Breast epithelium (tissue), 3 donors: ENCODE measurements around the gene SRGAP3.

ENCODE experiments used
- CTCF ChIP-seq, 3 donors: fragments of 450-650 bp; IDR thresholded peaks; one replicate each; pipeline ENCODE4 v1.5.1; 2016 to 2017; ENCODE audit warnings: antibody characterized with exemption in 3 of 3, mild to moderate bottlenecking in 3 of 3, moderate library complexity in 3 of 3
- POLR2A ChIP-seq: fragments of 450-650 bp; IDR thresholded peaks from one replicate; pipeline ENCODE4 v1.6.1; 2016; ENCODE audit warnings: antibody characterized with exemption, mild to moderate bottlenecking, moderate library complexity

GRCh38 chr3:9249273-9250192, at the start of gene SRGAP3:
- TF ChIP-seq CTCF (IDR thresholded peaks at IDR 0.05) (peak; percentile 49 to 65 (median 61)), POLR2A (no peak)
